TTC549 (cell line): ENCODE measurements around the gene SLC35G4.
"Not testable (repeated sequence)": the region's sequence is repeated elsewhere in the genome, so short reads cannot be mapped to it uniquely, and the experiment has no call there.

Experiments used
- FAIRE-seq: peaks from 2 replicates; lab custom pipeline; 2012; peaks lifted over from hg19 to GRCh38; lab: Jason Lieb, UNC

The SLC35G4 gene

GRCh38 chr18:11614042-11614441 lies 4.6 kb downstream of the SLC35G4 start:
- not testable (repeated sequence) for FAIRE-seq

DNA sequence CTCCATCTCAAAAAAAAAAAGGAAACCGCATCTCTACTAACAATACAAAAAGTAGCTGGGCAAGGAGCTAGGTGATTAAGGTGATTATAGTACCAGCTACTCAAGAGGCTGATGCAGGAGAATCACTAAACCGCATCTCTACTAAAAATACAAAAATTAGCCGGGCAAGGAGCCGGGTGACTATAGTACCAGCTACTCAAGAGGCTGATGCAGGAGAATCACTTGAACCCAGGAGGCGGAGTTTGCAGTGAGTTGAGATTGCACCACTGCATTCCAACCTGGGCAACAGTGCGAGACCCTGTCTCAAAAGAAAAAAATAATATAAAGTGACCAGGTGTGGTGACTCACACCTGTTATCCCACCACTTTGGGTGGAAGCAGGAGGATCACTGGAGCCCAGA lies 5.6 kb downstream of the SLC35G4 start:
- not testable (repeated sequence) for FAIRE-seq

GRCh38 chr18:11647310-11647709 lies 37.9 kb downstream of the SLC35G4 start:
- not testable (repeated sequence) for FAIRE-seq

DNA sequence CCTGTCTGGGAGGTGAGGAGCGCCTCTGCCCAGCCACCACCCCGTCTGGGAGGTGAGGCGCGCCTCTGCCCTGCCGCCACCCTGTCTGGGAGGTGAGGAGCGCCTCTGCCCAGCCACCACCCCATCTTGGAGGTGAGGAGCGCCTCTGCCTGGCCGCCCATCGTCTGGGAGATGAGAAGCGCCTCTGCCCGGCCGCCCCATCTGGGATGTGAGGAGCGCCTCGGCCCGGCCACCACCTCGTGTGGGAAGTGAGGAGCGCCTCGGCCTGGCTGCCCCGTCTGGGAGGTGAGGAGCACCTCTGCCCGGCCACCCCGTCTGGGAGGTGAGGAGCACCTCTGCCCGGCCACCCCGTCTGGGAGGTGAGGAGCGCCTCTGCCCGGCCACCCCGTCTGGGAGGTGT lies 38.4 kb downstream of the SLC35G4 start:
- FAIRE-seq, result not testable (repeated sequence)

DNA sequence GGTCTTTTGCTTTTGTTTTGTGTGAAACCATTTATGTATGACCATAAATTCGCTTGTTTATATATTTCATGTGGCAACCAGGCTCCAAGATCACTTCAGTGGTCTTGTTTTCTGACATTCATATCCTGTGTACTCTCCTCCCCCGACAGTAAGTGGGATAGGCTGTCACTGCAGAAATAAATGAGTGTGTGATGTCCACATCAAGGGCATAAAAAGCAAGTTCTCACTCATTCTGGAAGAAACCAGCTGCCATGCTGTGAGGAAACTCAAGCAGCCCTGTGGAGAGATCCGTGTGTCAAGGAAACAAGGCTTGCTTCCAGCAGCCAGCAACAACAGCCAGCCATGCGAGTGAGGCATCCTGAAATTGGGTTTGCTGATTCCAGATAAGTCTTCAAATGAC lies 40.4 kb downstream of the SLC35G4 start:
- FAIRE-seq, result no peak

DNA sequence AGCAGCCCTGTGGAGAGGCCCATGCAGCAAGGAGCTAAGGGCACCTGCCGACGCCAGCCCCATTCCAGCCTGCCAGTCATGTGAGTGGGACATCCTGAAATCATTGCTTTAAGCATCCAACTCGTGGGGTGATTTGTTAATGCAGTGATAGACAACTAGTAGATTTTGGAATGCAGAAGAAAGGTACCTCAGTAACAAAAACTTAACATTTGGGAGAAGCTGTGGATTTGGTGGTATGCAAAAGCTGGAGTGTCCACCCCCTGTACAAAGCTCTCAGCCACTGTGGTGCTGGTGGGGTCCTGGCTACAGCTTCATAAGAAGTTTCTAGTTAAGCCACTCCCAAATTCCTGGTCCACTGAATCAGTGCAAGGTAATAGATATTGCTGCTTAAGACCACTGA lies 42.5 kb downstream of the SLC35G4 start:
- no peak for FAIRE-seq

- no peak for FAIRE-seq
Measured at GRCh38 chr18:11653521-11653920, 44.1 kb downstream of the SLC35G4 start.

- no peak for FAIRE-seq
Measured at GRCh38 chr18:11654736-11655605, 45.6 kb downstream of the SLC35G4 start.

DNA sequence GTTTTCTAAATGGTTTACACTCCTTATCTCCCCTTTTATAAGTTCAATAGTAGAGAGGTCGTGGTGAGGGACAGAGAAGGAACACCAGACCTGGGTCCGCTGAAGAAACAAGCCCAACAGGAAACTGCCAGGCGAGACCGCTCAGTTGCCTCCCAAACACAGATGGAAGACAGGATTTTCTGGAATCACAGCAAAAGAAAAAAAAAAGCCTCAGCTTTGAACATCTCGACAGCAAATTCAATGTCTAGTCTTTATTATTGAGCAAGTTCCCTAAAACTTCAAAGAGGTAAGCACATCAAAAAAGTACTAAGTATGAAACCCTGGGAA lies 46.2 kb downstream of the SLC35G4 start:
- FAIRE-seq, result no peak

GRCh38 chr18:11657152-11657551 lies 47.8 kb downstream of the SLC35G4 start:
- FAIRE-seq, result no peak

DNA sequence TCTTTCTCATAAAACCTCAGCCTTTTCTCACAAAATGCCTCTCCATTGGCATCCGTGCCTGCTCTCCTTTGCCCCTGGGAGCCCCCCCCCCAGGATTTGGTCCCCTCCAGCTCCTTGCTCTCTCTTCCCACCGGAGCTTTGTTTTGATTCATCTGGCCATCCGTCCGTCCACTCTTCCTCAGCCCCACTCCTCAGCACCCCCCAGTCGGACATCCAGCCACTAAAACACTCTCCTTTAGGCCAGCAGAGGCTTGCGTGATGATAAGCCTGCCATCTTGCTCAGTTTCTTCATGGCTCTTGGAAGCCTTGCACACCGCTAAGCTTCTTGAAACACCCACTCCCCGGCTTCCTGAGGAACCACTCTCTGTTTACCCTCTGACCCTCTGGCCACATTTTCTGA lies 48.2 kb downstream of the SLC35G4 start:
- FAIRE-seq, result no peak

GRCh38 chr18:11658019-11658418 lies 48.6 kb downstream of the SLC35G4 start:
- FAIRE-seq, result no peak

DNA sequence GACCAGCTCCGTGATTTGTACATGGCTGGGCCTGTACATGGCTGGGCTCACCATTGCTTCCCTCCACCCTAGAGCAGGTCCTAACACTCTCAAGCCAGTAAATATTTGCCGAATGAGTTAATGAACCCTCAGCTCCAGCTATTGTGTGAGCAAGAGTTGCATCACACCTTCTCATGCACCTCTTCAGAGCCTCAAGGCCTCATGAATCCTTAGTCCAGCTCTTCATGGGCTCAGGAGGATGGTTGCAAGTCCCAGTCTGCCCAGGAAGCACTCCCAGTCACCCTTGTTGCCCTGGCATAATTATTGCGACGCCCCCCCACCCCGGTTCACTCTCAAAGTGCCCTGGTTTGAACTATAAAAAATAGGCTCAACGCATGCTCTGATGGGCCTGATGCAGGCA lies 49.6 kb downstream of the SLC35G4 start:
- FAIRE-seq, result no peak
